Activated CD4-positive, alpha-beta T cell treated with anti-CD3 and anti-CD28 coated beads, Interleukin-2, amount 50 U/mL, for 48 hours (primary cell): ENCODE results near the gene LRRC41.
"Not testable (repeated sequence)": the region's sequence is repeated elsewhere in the genome, so short reads cannot be mapped to it uniquely, and the experiment has no call there.

Experiments used
- DNase-seq, 2 experiments: peaks; one replicate each; pipeline ENCODE4 v3.0.0-alpha.2; 2020

The LRRC41 gene

GRCh38 chr1:46243831-46244230 is 59.6 kb downstream of the LRRC41 start:
- not testable (repeated sequence) for DNase-seq

DNA sequence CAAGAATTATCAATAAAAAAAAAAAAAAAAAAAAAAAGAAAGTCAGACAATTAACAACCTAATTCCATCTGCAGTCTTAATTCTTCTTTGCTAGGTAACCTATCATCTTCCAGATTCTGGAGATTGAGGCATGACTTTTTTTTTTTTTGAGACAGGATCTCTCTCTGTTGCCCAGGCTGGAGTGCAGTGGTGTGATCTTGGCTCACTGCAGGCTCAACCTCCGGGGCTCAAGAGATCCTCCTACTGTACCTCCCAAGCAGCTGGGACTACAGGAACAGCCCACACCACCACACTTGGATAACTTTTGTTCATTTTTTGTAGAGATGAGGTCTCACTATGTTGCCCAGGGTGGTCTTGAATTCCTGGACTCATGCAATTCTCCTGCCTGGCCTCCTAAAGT is 60.5 kb downstream of the LRRC41 start:
- no peak for DNase-seq

GRCh38 chr1:46241733-46242132 is 61.7 kb downstream of the LRRC41 start:
- not testable (repeated sequence) for DNase-seq

DNA sequence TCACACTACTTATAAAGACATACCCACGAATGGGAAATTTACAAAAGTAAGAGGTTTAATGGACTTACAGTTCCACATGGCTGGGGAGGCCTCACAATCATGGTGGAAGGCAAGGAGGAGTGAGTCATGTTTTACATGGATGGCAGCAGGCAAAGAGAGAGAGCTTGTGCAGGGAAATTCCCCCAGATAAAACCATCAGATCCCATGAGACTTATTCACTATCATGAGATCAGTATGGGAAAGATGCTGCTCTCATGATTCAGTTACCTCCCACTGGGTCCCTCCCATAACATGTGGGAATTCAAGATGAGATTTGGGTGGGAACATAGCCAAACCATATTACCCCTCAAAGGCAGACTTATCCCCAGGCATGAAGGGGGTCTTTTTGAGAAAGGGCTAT is 64.6 kb downstream of the LRRC41 start:
- not testable (repeated sequence) for DNase-seq

DNA sequence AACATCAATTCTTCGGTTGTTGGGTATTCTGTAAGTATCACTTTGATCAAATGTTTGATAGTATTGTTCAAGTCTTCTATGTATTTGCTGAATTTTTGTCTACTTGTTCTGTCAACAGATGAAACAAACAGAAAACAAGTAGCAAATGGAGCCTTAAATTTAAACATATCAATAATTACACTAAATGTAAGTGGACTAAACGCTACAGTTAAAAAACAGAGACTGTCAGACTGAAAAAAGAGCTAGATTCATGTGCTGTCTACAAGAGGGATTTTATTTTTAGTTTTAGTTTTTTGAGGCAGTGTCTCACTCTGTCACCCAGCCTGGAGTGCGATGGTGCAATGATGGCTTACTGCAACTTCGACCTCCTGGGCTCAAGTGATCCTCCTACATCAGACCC is 66.5 kb downstream of the LRRC41 start:
- DNase-seq, result no peak

- DNase-seq, result not testable (repeated sequence)
Observed at GRCh38 chr1:46231231-46231630, 72.2 kb downstream of the LRRC41 start.
